HG03378 (cell line): ENCODE data around the gene SERINC5.
"Not testable (repeated sequence)": the region's sequence is repeated elsewhere in the genome, so short reads cannot be mapped to it uniquely, and the experiment has no call there.

Experiments used
- ATAC-seq: cut with Tn5 transposase; IDR thresholded peaks from one replicate; pipeline ENCODE4 v1.9.1; 2021; ENCODE audit warnings: mild to moderate bottlenecking, moderate library complexity; ENCODE audit not compliant: unreplicated experiment

The SERINC5 gene

DNA sequence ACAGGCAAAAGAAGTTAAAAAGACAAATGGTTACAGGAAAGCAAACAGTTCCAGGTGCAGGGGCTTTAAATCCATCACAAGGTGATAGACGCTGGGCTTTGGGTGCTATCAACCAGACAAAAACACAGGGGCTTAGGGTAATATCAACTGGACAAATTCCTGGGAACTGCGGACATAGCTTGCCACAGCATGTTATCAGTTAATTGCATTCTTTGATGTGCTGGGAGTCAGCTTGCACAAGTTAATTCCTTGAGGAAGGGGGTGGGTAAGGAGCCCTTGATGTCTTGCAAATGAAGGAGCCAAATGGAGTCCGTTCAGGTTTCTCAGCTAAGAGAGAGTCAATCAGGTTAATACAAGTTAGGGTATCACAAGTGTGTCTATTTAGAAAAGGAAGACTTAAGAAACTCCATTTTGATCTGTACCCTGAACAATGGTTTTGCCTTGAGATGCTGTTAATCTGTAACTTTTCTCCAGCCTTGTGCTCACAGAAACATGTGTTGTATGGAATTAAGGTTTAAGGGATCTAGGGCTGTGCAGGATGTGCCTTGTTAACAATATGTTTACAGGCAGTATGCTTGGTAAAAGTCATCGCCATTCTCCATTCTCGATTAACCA, 144.4 kb downstream of the SERINC5 start:
- not testable (repeated sequence) for ATAC-seq

- no peak for ATAC-seq
These were observed 146.0 kb downstream of the SERINC5 start for GRCh38 chr5:80109646-80110478.

DNA sequence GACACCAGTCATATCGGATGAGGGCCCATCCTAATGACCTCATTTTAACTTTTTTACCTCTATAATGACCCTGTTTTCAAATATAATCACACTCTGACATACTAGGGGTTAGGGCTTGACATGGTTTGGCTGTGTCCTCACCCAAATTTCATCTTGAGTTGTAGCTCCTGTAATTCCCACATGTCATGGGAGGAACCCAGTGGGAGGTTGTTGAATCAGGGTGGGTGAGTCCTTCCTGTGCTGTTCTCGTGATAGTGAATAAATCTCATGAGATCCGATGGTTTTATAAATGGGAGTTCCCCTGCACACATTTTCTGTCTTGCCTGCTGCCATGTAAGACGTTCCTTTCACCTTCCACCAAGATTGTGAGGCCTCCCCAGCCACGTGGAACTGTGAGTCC, 148.9 kb downstream of the SERINC5 start:
- ATAC-seq: no peak

DNA sequence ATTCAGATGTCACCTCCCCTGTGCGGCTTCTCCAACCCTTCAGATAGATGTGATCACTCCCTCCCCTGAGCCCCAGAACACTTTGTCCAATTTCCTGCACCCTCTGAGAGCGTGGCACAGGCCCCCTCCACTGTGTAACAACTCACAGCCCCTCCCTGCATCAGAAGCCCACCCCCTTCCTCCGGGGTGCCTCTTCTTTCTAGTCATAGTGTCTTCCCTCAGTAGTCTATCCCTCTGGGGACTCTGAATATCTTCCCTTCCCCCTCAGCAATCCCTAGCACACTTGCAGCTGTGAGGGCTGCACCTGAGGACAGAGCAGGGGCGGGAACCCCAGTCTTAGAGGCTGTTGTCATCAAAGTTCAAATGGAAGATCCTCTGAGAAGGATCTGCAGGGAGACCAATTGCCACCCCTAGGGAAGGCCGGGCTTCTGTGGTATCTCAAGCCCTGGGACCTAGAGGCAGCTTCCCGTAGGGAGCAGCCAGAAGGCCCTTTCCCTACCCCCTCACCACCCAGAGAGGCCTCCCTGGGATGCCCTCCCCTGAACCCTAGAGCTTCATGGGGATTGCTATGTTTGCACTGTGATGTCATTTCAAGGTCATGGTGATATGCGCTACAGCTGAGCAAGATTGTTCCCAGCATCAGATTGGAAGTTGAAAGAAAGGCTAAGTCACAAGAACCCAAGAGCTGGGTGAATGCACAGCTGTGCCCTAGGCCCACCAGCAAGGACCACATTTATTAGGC, 150.0 kb downstream of the SERINC5 start:
- ATAC-seq: no peak

DNA sequence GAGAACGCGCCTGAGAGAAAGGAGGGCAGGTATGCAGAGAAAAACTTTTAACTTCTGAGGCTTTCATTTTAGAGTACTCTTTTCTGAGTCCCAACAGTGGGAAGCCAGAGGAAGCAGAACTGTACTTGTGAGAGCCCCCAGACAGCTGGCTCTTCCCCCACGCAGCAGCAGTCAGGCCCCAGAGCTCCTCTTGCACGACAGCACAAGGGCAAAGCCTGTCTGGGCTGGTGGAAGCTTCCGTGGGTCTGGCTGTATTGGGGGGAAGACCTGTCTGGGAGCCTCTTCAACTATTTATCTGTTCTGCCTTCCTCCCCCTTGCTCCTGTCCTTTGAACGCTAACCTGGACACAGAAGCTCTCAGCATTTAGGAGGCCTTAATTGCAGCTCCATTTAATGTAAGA, 152.5 kb downstream of the SERINC5 start:
- no peak for ATAC-seq

GRCh38 chr5:80101993-80102392, 153.9 kb downstream of the SERINC5 start:
- ATAC-seq: no peak

DNA sequence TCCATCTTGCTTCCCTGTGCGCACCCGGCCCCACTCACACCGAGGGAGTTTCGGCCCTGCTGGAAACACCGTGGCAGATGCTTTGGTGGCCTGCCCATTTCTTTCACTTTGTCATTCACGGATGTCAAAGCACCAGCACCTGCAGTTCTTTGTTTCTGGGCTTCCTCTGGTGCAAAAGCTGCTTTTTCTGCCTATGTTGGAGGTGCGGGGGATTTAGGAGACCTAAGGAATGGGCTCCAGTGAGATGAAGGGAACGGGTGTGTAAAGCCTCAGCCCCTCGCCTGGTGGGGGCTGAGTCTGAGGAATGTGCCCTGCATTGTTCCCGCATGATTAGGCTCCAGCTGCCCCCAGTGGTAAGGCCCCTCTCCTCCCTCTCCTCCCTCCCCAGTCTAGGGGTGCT, 158.4 kb downstream of the SERINC5 start:
- ATAC-seq: no peak

DNA sequence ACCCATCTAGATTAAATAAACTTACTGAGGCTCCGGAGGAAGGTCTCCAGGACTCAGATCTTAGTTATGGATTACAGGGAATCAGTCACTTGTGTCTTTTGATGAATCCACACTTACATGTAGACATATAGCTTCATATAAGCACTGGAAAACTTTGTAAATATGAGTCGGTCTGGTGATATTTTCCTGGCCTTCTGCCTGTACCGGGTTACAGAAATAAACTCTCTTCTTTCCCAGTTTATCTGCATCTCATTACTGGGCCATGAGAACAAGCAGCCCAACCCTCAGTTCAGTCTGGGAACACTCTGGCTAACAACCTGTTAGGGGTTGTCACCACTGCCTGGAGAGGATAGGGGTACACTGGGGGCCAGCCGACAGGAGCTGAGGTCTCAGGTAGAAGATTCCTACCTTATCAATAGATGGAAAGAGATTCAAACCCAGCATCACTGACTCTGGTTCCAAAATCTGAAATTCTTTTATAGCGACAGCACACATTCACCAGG, 161.6 kb downstream of the SERINC5 start:
- no peak for ATAC-seq

- ATAC-seq: no peak
These were observed 162.1 kb downstream of the SERINC5 start for GRCh38 chr5:80093796-80094195.

DNA sequence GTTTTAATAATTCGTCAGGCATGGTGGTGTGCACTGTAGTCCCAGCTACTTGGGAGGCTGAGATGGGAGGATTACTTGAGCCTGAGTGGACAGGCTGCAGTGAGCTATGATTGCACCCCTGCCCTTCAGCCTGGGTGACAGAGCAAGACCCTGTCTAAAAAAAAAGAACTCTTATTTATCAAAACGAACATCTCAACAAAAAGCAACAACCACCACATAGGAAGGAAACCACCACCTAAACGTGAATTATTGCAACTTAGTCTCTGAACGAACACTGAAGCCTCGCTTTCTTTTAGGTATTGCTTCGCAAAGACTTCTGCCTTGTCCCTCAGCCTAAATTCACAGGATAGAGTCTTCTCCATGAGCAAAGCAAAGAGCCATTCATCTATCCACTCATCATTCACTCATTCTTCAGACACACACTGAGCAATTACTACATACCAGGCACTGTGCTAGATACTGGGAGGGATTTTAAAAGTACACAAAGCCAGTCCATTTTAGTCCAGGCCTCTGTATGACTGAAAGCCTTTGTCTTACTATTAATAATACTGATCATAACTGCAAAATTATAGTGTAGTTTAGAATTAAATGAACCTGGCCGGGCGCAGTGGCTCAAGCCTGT, 163.3 kb downstream of the SERINC5 start:
- ATAC-seq: no peak

- ATAC-seq: not testable (repeated sequence)
These were observed 164.1 kb downstream of the SERINC5 start for GRCh38 chr5:80091792-80092192.

- no peak for ATAC-seq
These were observed 165.0 kb downstream of the SERINC5 start for GRCh38 chr5:80090884-80091166.

DNA sequence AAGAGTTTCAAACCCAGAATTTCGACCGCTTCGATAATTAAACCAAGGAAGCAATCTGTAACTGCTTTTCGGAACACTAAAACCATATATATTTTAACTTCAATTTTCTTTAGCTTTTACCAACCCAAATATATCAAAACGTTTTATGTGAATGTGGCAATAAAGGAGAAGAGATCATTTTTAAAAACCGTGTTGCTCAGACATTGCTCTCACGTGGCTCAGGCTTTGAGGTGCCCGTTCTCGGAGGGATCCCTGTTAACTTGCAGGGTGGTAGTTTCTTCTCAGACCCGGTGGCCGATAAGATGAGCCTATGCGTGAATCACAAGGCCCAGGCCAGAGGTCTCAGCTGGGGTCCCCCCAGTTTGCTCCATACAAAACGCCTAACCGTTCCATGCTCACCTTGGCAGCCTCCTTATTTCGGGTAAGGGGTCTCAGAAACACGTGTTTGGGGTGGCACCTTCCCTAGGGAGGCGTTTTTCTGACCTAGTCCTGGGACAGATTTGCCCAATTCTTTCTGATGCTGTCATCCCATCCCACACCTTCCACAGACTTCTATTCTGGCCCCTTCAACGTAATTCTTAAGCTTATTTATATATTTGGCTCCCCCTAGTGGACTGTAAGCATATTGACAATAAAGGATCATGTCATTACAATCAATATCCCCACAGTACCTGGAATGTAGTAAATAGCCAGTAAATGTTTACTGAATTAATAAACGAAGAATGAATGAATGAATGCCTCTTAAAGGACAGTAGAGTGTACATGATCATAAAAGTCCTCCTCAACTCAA, 172.6 kb downstream of the SERINC5 start:
- no peak for ATAC-seq

DNA sequence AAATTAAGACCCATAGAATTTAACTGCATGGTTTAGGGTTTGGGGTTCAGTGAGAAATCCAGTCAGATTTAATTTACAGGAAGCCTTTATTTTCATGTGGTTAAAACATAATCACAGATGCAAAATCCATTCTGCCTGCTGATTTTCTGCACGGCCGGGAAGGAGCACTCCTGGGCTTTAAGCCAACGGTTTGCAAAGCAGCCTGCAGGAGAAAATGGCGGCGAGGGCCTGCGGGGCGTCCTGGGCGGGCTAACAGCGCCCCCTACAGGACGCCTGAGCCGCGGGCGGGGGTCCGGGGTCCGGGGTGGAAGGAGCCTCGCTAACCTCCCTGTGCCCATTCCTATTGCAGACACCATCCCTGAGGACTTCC, 173.1 kb downstream of the SERINC5 start:
- no peak for ATAC-seq

DNA sequence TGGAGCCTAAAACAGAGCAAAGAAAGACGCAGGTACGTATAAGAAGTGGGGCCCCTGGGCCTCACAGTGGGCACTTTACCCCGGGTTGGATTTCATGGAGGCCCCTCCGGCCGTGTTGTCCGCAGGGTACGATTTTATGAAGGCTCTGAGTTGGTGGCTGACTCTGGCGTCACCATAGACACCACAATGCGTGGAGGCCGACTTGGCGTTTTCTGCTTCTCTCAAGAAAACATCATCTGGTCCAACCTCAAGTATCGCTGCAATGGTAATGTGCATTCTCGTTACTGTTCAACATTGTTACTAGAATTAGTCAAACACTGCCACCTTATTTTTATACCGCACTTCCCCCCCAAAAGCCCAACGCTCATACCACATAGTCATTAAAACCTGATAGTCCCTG, 173.6 kb downstream of the SERINC5 start:
- no peak for ATAC-seq

DNA sequence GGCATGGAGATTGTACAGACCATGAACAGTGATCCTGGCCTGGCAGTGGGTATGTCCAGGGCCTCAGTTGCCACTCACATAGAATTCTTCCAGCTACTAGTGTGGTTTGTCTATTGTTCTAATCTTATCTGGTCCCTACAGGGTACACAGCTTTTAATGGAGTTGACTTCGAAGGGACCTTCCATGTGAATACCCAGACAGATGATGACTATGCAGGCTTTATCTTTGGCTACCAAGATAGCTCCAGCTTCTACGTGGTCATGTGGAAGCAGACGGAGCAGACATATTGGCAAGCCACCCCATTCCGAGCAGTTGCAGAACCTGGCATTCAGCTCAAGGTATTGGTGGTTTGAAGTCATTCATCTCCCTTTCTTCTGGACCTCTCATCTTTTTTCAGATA, 176.9 kb downstream of the SERINC5 start:
- ATAC-seq: no peak

DNA sequence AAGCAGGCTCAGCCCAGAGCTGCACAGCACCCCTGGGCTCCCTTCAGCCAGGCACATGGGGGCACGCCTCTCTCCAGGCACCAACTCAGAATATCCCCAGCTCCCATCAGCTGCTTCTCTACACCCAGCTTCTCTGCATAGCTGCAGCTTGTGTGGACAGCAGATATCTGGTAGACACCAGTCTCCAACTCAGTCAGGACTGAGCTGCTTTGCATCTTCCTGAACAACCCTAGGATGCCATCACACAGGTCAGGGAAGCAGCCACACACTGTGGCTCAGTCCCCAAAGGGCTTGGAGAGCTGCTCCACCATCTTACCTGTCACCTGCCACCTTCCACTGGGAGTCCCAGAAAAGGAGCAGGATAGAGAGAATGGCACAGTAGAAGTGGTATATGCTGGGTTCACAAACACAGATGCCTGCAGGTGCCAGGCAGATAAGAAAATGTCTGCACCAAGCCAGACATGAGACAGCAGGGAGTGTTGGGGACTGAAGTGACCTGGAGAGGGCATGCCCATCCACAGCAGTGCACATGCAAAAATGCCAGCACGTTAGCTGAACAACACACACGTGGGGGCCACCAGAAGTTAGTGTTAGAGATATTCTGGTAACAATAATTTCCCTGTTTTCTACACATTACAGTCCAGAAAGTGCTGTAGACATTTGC, 178.7 kb downstream of the SERINC5 start:
- ATAC-seq: no peak

- ATAC-seq: no peak
These were observed 179.5 kb downstream of the SERINC5 start for GRCh38 chr5:80076131-80077050.
